NT2/D1 (cell line): ENCODE data around the gene NUDT17.

Experiments used
- SUZ12 ChIP-seq: IDR thresholded peaks from 2 replicates; pipeline ENCODE4 v1.6.1; 2011; ENCODE audit not compliant: insufficient read length, insufficient read depth; ENCODE audit errors: extremely low read depth
- YY1 ChIP-seq: IDR thresholded peaks from 2 replicates; pipeline ENCODE4 v1.6.1; 2011; ENCODE audit not compliant: insufficient read length, insufficient read depth
- ZNF274 ChIP-seq: IDR thresholded peaks from 2 replicates; pipeline ENCODE4 v1.6.1; 2011; ENCODE audit warnings: mild to moderate bottlenecking, low read depth, low read length

GRCh38 chr1:145893306-145894055, 48.1 kb downstream of the NUDT17 start:
- TF ChIP-seq ZNF274: no peak
- TF ChIP-seq YY1: no peak
- no peak for TF ChIP-seq SUZ12
